ENCODE data around the gene TTC39A.

TTC39A gene

GRCh38 chr1:51372561-51372960 is 42.2 kb upstream of the TTC39A start:
- Histone ChIP-seq H3K4me2 (ENCODE audit: low read depth, low read length, poor library complexity, severe bottlenecking) (no peak overlapping the region), H3K4me1 (ENCODE audit: insufficient read depth, low read length, poor library complexity, severe bottlenecking) (no peaks in the 10 kb centered on the region), H3K27me3 (ENCODE audit: insufficient read depth, low read length, poor library complexity, severe bottlenecking) (no peaks in the 10 kb centered on the region), H3K36me3 (ENCODE audit: insufficient read depth, low read length) (peaks cover 27% of the 10 kb centered on the region; the same call in 1 of the 2 replicates), H3K9me3 (ENCODE audit: insufficient read depth, low read depth, low read length) (no peaks in the 10 kb centered on the region), H2AFZ (ENCODE audit: low read length) (no peak overlapping the region), H3K9ac (ENCODE audit: low read depth, low read length, poor library complexity, severe bottlenecking) (no peak overlapping the region), H3K79me2 (ENCODE audit: insufficient read depth, low read length) (no peaks in the 10 kb centered on the region), H3K4me3 (ENCODE audit: low read length, poor library complexity, severe bottlenecking) (no peak overlapping the region), H3F3A (ENCODE audit: low read depth) (no peaks in the 10 kb centered on the region; the same call in 1 of the 2 replicates), H3K9me2 (replicated peaks; ENCODE audit: low read depth, low read length) (no peaks in the 10 kb centered on the region), H4K20me1 (ENCODE audit: insufficient read depth, low read length, poor library complexity, severe bottlenecking) (no peaks in the 10 kb centered on the region)
- no peak for TF ChIP-seq EZH2phosphoT487 (IDR thresholded peaks at IDR 0.05; ENCODE audit: borderline replicate concordance)
- no peak for TF ChIP-seq CTCF (conservative IDR thresholded peaks at IDR 0.05; ENCODE audit: low read length)

- Histone ChIP-seq H3K9me3 (ENCODE audit: insufficient read depth, low read depth, low read length) (no peaks in the 10 kb centered on the region), H3K9ac (ENCODE audit: low read depth, low read length, poor library complexity, severe bottlenecking) (no peak overlapping the region), H3K4me1 (ENCODE audit: insufficient read depth, low read length, poor library complexity, severe bottlenecking) (no peaks in the 10 kb centered on the region), H3K79me2 (ENCODE audit: insufficient read depth, low read length) (no peaks in the 10 kb centered on the region), H3K36me3 (ENCODE audit: insufficient read depth, low read length) (peaks cover 22% of the 10 kb centered on the region; the same call in 1 of the 2 replicates), H3K27me3 (ENCODE audit: insufficient read depth, low read length, poor library complexity, severe bottlenecking) (no peaks in the 10 kb centered on the region), H2AFZ (ENCODE audit: low read length) (no peak overlapping the region), H4K20me1 (ENCODE audit: insufficient read depth, low read length, poor library complexity, severe bottlenecking) (no peaks in the 10 kb centered on the region), H3K9me2 (replicated peaks; ENCODE audit: low read depth, low read length) (no peaks in the 10 kb centered on the region), H3K4me2 (ENCODE audit: low read depth, low read length, poor library complexity, severe bottlenecking) (no peak overlapping the region), H3K4me3 (ENCODE audit: low read length, poor library complexity, severe bottlenecking) (no peak overlapping the region), H3F3A (ENCODE audit: low read depth) (no peaks in the 10 kb centered on the region; the same call in 1 of the 2 replicates)
- no peak for TF ChIP-seq EZH2phosphoT487 (IDR thresholded peaks at IDR 0.05; ENCODE audit: borderline replicate concordance)
- TF ChIP-seq CTCF (conservative IDR thresholded peaks at IDR 0.05; ENCODE audit: low read length), result no peak
Measured at GRCh38 chr1:51369171-51369570, 38.8 kb upstream of the TTC39A start.

- Histone ChIP-seq H3K79me2 (ENCODE audit: insufficient read depth, low read length) (no peaks in the 10 kb centered on the region), H3K4me3 (ENCODE audit: low read length, poor library complexity, severe bottlenecking) (no peak overlapping the region), H3K9me3 (ENCODE audit: insufficient read depth, low read depth, low read length) (no peaks in the 10 kb centered on the region), H3K4me2 (ENCODE audit: low read depth, low read length, poor library complexity, severe bottlenecking) (no peak overlapping the region), H3K9me2 (replicated peaks; ENCODE audit: low read depth, low read length) (no peaks in the 10 kb centered on the region), H3K36me3 (ENCODE audit: insufficient read depth, low read length) (peaks cover 29% of the 10 kb centered on the region; the same call in 1 of the 2 replicates), H3K9ac (ENCODE audit: low read depth, low read length, poor library complexity, severe bottlenecking) (no peak overlapping the region), H2AFZ (ENCODE audit: low read length) (no peak overlapping the region), H3K4me1 (ENCODE audit: insufficient read depth, low read length, poor library complexity, severe bottlenecking) (no peaks in the 10 kb centered on the region), H3F3A (ENCODE audit: low read depth) (no peaks in the 10 kb centered on the region; the same call in 1 of the 2 replicates), H3K27me3 (ENCODE audit: insufficient read depth, low read length, poor library complexity, severe bottlenecking) (no peaks in the 10 kb centered on the region), H4K20me1 (ENCODE audit: insufficient read depth, low read length, poor library complexity, severe bottlenecking) (no peaks in the 10 kb centered on the region)
- TF ChIP-seq EZH2phosphoT487 (IDR thresholded peaks at IDR 0.05; ENCODE audit: borderline replicate concordance) (no peak), CTCF (conservative IDR thresholded peaks at IDR 0.05; ENCODE audit: low read length) (no peak)
Measured at GRCh38 chr1:51365774-51366173, 35.4 kb upstream of the TTC39A start.
